WTC11 (cell line): ENCODE results near the gene LRRC74B. TPM values are rescaled to one million over a fixed set of nuclear protein-coding genes. Genes with fewer than 3 reads are reported as not detected.

Experiments used
- ATAC-seq: fragments of 200-7000 bp; cut with Tn5 transposase; 2 replicates; pipeline ENCODE4 v1.10.0; 2021; ENCODE audit warnings: mild to moderate bottlenecking, moderate library complexity
- CTCF ChIA-PET: fragments of 300-600 bp; sonication (Branson Sonifier 250); formaldehyde crosslinking; loops from one replicate; lab custom pipeline; 2021; ENCODE audit warnings: antibody characterized with exemption; lab: Charles Lee
- POLR2A ChIA-PET: fragments of 350-600 bp; sonication (Branson Sonifier 250); formaldehyde crosslinking; loops from one replicate; lab custom pipeline; 2021; ENCODE audit warnings: antibody characterized with exemption; lab: Charles Lee
- DNase-seq: peaks from one replicate; pipeline ENCODE4 v3.0.0; 2021; ENCODE audit warnings: low spot score
- H3K27ac Mint-ChIP-seq: 2 replicates; pipeline ENCODE4 v1.8.0; 2021; ENCODE audit warnings: mixed read lengths
- H3K27me3 Mint-ChIP-seq: 2 replicates; pipeline ENCODE4 v1.8.0; 2021; ENCODE audit warnings: low read depth, mild to moderate bottlenecking, moderate library complexity, mixed read lengths
- H3K36me3 Mint-ChIP-seq: 2 replicates; pipeline ENCODE4 v1.8.0; 2021; ENCODE audit warnings: mixed read lengths
- H3K4me1 Mint-ChIP-seq: 2 replicates; pipeline ENCODE4 v1.8.0; 2022; ENCODE audit warnings: mixed read lengths
- H3K4me3 Mint-ChIP-seq: 2 replicates; pipeline ENCODE4 v1.8.0; 2021; ENCODE audit warnings: mild to moderate bottlenecking, moderate library complexity, mixed read lengths
- H3K9me3 Mint-ChIP-seq: 2 replicates; pipeline ENCODE4 v1.8.0; 2021; ENCODE audit warnings: mixed read lengths
- ATF2 ChIP-seq: sonication (generic); formaldehyde crosslinking; IDR thresholded peaks from 2 replicates; pipeline ENCODE4 v1.8.1; 2022; ENCODE audit warnings: low read depth, missing genetic modification reagents, borderline replicate concordance
- CREB1 ChIP-seq: sonication (generic); formaldehyde crosslinking; IDR thresholded peaks from 2 replicates; pipeline ENCODE4 v1.8.0; 2023; ENCODE audit warnings: mild to moderate bottlenecking, missing genetic modification reagents
- ELF4 ChIP-seq: sonication (generic); formaldehyde crosslinking; IDR thresholded peaks from 2 replicates; pipeline ENCODE4 v1.8.1; 2022; ENCODE audit warnings: low read depth, mild to moderate bottlenecking, moderate library complexity, missing genetic modification reagents
- FOXJ3 ChIP-seq: sonication (generic); formaldehyde crosslinking; IDR thresholded peaks from 2 replicates; pipeline ENCODE4 v1.9.0; 2021; ENCODE audit warnings: missing genetic modification reagents, mild to moderate bottlenecking, borderline replicate concordance
- GABPB1 ChIP-seq: sonication (generic); formaldehyde crosslinking; IDR thresholded peaks from 2 replicates; pipeline ENCODE4 v1.8.1; 2023; ENCODE audit warnings: mild to moderate bottlenecking, missing genetic modification reagents
- MAX ChIP-seq: sonication (generic); formaldehyde crosslinking; IDR thresholded peaks from 2 replicates; pipeline ENCODE4 v1.8.0; 2022; ENCODE audit warnings: mild to moderate bottlenecking, missing genetic modification reagents
- MXD4 ChIP-seq: fragments of 250-450 bp; sonication (Bioruptor Pico); IDR thresholded peaks from 2 replicates; pipeline ENCODE4 v1.8.0; 2021; ENCODE audit warnings: mild to moderate bottlenecking, moderate library complexity, borderline replicate concordance
- NR1H2 ChIP-seq: sonication (generic); formaldehyde crosslinking; IDR thresholded peaks from 2 replicates; pipeline ENCODE4 v1.9.0; 2021; ENCODE audit warnings: mild to moderate bottlenecking, moderate library complexity, missing genetic modification reagents
- RORB ChIP-seq: fragments of 250-450 bp; sonication (Bioruptor Pico); IDR thresholded peaks from 2 replicates; pipeline ENCODE4 v1.9.0; 2021; ENCODE audit warnings: mild to moderate bottlenecking
- TEAD1 ChIP-seq: sonication (generic); formaldehyde crosslinking; IDR thresholded peaks from 2 replicates; pipeline ENCODE4 v1.8.0; 2022; ENCODE audit warnings: mild to moderate bottlenecking, missing genetic modification reagents
- ZMAT4 ChIP-seq: fragments of 250-450 bp; sonication (Bioruptor Pico); IDR thresholded peaks from 2 replicates; pipeline ENCODE4 v1.9.0; 2021; ENCODE audit warnings: mild to moderate bottlenecking
- ZNF425 ChIP-seq: fragments of 250-450 bp; sonication (Bioruptor Pico); conservative IDR thresholded peaks from 2 replicates; pipeline ENCODE4 v1.9.0; 2021; ENCODE audit warnings: mild to moderate bottlenecking
- ZNF532 ChIP-seq: fragments of 250-450 bp; sonication (Bioruptor Pico); IDR thresholded peaks from 2 replicates; pipeline ENCODE4 v1.9.0; 2021; ENCODE audit warnings: mild to moderate bottlenecking, borderline replicate concordance
- total RNA-seq: library from RNA; stranded (reverse); gene quantifications from 3 replicates; pipeline ENCODE4 v1.2.3, GENCODE V29; 2021
- TF ChIP-seq, protein P1 (sequence below): sonication (generic); formaldehyde crosslinking; IDR thresholded peaks from 2 replicates; pipeline ENCODE4 v1.8.0; 2022; ENCODE audit warnings: missing genetic modification reagents
- TF ChIP-seq, protein P2 (sequence below): sonication (generic); formaldehyde crosslinking; IDR thresholded peaks from 2 replicates; pipeline ENCODE4 v1.8.1; 2023; ENCODE audit warnings: mild to moderate bottlenecking, missing genetic modification reagents, moderate library complexity

The LRRC74B gene
- total RNA-seq, 1 experiment from 2014 or later = not detected

DNA sequence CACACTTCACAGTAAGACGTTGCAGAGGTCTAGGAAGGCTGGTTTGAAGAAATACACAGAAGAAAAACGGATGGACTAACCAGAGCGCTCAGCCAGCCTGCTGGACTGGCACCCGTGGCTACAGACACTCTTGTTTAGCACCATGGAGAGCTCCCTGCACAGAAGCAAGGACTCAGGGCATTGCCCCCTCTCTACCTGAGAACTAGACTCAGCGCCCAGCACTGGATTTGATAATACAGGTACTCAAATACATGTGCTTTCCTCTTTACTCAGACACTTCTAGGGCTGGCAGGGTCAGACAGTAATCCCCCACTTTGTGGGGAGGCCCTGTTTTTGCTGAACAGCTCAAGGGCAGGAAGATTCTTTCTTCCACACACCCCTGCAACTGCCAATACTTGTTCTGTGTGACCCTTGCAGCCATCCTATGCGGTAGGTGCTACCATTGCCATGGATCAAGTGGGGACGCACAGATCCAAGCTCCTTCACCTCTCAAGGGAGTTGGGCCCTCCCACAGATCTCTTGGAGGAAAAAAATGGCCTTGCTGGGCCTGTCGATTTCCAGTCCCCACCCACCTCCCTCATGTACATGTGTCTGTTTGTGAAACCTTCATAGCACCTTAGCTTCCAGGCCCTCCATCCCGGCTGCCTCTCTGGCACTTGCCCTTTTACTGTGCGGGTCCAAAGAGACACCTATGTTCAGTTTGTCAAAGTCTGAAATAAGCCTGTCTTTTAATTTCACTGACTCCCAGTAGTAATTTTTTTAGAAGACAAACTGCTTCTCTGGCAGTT, 35.9 kb upstream of the LRRC74B start:
- peak overlapping the region; percentile 47 for H3K4me3 Mint-ChIP-seq
- H3K27ac Mint-ChIP-seq = no peak overlapping the region; the same call in 1 of the 2 replicates
- no peaks in the 10 kb centered on the region for H3K36me3 Mint-ChIP-seq
- H3K9me3 Mint-ChIP-seq = no peaks in the 10 kb centered on the region
- TF ChIP-seq ZMAT4 (CRISPR knock-in tag) (no peak), NR1H2 (CRISPR knock-in tag) (no peak), ELF4 (CRISPR knock-in tag) (no peak), CREB1 (no peak), ZNF425 (CRISPR knock-in tag) (no peak), GABPB1 (CRISPR knock-in tag) (peak; percentile 51; the same call in 1 of the 2 replicates), MXD4 (CRISPR knock-in tag) (no peak)
- DNase-seq (peak; percentile 56), ATAC-seq (peak; percentile 29)
- ChIA-PET POLR2A (no interaction called here), CTCF (interaction anchor here (0.6 to 2.2 kb wide), 7 partner anchors 11 to 124 kb away, joined by 3 to 12 read pairs (median 6); partner anchors contain the start of genes AIFM3 and LZTR1)
- H3K4me1 Mint-ChIP-seq = peaks cover 32% of the 10 kb centered on the region
- H3K27me3 Mint-ChIP-seq = peaks cover 8% of the 10 kb centered on the region

- Mint-ChIP-seq H3K27ac (no peak overlapping the region; the same call in 1 of the 2 replicates), H3K36me3 (no peaks in the 10 kb centered on the region), H3K4me3 (peak overlapping the region; percentile 47), H3K9me3 (no peaks in the 10 kb centered on the region), H3K27me3 (peaks cover 11% of the 10 kb centered on the region), H3K4me1 (peaks cover 36% of the 10 kb centered on the region)
- no peak for DNase-seq
- TF ChIP-seq ATF2 = no peak
- no peak for TF ChIP-seq MAX (CRISPR knock-in tag)
- TF ChIP-seq FOXJ3 (CRISPR knock-in tag) = no peak
- no peak for TF ChIP-seq RORB
- no peak for TF ChIP-seq ZNF532 (CRISPR knock-in tag)
- no peak for TF ChIP-seq ZMAT4 (CRISPR knock-in tag)
- peak; percentile 59; the same call in 1 of the 2 replicates for TF ChIP-seq TEAD1
- TF ChIP-seq, protein P1, sequence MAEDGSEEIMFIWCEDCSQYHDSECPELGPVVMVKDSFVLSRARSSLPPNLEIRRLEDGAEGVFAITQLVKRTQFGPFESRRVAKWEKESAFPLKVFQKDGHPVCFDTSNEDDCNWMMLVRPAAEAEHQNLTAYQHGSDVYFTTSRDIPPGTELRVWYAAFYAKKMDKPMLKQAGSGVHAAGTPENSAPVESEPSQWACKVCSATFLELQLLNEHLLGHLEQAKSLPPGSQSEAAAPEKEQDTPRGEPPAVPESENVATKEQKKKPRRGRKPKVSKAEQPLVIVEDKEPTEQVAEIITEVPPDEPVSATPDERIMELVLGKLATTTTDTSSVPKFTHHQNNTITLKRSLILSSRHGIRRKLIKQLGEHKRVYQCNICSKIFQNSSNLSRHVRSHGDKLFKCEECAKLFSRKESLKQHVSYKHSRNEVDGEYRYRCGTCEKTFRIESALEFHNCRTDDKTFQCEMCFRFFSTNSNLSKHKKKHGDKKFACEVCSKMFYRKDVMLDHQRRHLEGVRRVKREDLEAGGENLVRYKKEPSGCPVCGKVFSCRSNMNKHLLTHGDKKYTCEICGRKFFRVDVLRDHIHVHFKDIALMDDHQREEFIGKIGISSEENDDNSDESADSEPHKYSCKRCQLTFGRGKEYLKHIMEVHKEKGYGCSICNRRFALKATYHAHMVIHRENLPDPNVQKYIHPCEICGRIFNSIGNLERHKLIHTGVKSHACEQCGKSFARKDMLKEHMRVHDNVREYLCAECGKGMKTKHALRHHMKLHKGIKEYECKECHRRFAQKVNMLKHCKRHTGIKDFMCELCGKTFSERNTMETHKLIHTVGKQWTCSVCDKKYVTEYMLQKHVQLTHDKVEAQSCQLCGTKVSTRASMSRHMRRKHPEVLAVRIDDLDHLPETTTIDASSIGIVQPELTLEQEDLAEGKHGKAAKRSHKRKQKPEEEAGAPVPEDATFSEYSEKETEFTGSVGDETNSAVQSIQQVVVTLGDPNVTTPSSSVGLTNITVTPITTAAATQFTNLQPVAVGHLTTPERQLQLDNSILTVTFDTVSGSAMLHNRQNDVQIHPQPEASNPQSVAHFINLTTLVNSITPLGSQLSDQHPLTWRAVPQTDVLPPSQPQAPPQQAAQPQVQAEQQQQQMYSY (CRISPR knock-in tag) = peak; percentile 41; the same call in 1 of the 2 replicates
- TF ChIP-seq, protein P2, sequence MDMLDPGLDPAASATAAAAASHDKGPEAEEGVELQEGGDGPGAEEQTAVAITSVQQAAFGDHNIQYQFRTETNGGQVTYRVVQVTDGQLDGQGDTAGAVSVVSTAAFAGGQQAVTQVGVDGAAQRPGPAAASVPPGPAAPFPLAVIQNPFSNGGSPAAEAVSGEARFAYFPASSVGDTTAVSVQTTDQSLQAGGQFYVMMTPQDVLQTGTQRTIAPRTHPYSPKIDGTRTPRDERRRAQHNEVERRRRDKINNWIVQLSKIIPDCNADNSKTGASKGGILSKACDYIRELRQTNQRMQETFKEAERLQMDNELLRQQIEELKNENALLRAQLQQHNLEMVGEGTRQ (CRISPR knock-in tag) = no peak
- CTCF ChIA-PET = interaction anchor here (0.6 to 2.2 kb wide), 6 partner anchors 11 to 125 kb away, joined by 3 to 12 read pairs (median 5); partner anchors contain the start of gene AIFM3
- POLR2A ChIA-PET = no interaction called here
- ATAC-seq = peak; percentile 43
Measured at GRCh38 chr22:21010426-21011113, 35.2 kb upstream of the LRRC74B start.
